Measurements from ENCODE around the gene KIF16B.

Gene KIF16B

DNA sequence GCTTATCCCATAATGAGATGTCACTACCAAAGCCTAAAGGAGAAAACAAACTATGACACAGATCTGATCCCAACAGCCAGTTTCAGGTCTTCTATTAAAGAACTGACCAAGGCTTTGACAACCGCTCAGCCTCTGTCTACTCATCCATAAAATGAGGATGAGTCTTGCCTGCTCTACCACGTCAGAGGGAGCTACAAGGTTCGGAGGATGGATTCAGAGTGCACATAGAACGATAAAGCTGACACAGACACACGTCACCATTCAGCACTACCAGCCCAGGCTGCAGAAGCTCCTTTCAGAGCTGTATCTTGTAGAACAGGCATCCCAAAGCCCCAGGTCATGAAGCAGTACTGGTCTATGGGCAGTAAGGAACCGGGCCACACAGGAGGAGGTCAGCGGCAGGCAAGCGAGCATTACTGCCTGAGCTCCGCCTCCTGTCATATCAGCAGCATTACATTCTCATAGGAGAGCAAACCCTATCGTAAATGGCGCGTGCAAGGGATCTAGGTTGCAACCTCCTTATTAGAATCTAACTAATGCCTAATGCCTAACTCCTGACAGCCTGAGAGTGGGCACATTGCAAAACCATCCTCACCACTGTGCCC lies 25.1 kb downstream of the KIF16B start:
- no peak for DNase-seq (ENCODE audit: low spot score)
- H3K27ac ChIP-seq: no peak overlapping the region
- H3K4me3 ChIP-seq: no peak overlapping the region
- TF ChIP-seq, protein P1, sequence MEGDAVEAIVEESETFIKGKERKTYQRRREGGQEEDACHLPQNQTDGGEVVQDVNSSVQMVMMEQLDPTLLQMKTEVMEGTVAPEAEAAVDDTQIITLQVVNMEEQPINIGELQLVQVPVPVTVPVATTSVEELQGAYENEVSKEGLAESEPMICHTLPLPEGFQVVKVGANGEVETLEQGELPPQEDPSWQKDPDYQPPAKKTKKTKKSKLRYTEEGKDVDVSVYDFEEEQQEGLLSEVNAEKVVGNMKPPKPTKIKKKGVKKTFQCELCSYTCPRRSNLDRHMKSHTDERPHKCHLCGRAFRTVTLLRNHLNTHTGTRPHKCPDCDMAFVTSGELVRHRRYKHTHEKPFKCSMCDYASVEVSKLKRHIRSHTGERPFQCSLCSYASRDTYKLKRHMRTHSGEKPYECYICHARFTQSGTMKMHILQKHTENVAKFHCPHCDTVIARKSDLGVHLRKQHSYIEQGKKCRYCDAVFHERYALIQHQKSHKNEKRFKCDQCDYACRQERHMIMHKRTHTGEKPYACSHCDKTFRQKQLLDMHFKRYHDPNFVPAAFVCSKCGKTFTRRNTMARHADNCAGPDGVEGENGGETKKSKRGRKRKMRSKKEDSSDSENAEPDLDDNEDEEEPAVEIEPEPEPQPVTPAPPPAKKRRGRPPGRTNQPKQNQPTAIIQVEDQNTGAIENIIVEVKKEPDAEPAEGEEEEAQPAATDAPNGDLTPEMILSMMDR (IDR thresholded peaks at IDR 0.05): no peak

GRCh38 chr20:16544949-16545348 lies 28.3 kb downstream of the KIF16B start:
- TF ChIP-seq, protein P1 (IDR thresholded peaks at IDR 0.05): no peak
- DNase-seq (ENCODE audit: low spot score): no peak

GRCh38 chr20:16542477-16542876 lies 30.8 kb downstream of the KIF16B start:
- DNase-seq (ENCODE audit: low spot score): no peak
- TF ChIP-seq, protein P1 (IDR thresholded peaks at IDR 0.05): no peak
- no peak overlapping the region for H3K27ac ChIP-seq
- H3K4me3 ChIP-seq: no peak overlapping the region

More at GRCh38 chr20:16544949-16545348, 28.3 kb downstream of the KIF16B start:
- H3K27ac ChIP-seq: no peak overlapping the region
- H3K4me3 ChIP-seq: no peak overlapping the region

GRCh38 chr20:16541878-16542277 lies 31.4 kb downstream of the KIF16B start:
- H3K4me3 ChIP-seq: no peak overlapping the region
- TF ChIP-seq, protein P1 (IDR thresholded peaks at IDR 0.05): no peak
- H3K27ac ChIP-seq: no peak overlapping the region
- DNase-seq (ENCODE audit: low spot score): no peak

DNA sequence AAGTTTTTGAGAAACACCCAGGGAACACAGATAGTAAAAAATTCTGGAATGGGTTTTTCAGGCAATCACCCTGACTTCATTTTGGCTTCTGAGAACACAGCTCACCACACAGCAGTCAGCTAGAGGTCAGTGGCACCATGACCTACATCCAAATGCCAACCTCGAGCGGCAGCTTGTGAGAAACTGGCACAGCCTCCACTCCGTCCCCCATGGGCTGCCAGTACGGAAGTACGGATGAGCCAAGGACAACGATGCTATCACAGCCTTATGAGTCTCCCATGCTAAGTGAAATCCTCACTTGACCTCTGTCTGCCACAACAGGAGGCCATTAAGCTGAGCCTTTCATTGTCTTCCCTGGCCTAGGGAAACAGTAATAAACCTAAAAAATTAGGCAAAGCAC lies 32.0 kb downstream of the KIF16B start:
- H3K27ac ChIP-seq: peak overlapping the region in 1 of 2 donors; percentile 23
- DNase-seq (ENCODE audit: low spot score): no peak
- no peak overlapping the region for H3K4me3 ChIP-seq
- TF ChIP-seq, protein P1 (IDR thresholded peaks at IDR 0.05): no peak

- TF ChIP-seq, protein P1 (IDR thresholded peaks at IDR 0.05): no peak
- no peak overlapping the region for H3K4me3 ChIP-seq
- no peak overlapping the region for H3K27ac ChIP-seq
- no peak for DNase-seq (ENCODE audit: low spot score)
These were observed 33.8 kb downstream of the KIF16B start for GRCh38 chr20:16539280-16540021.

DNA sequence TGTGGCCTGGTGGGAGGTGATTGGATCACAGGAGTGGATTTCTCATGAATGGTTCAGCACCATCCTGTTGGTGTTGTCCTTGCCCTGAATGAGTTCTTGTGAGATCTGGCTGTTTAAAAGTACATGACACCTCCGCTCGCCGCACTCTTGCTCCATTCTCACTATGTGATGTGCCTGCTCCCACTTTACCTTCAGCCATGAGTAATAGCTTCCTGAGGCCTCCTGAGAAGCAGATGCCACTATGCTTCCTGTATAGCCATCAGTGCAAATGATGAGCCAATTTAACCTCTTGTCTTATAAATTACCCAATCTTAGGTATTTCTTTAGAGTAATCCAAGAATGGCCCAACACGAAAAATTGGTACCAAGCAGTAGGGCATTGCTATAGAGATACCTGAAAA lies 34.5 kb downstream of the KIF16B start:
- DNase-seq (ENCODE audit: low spot score): no peak
- Histone ChIP-seq H3K4me3 (no peak overlapping the region), H3K27ac (no peak overlapping the region)
- TF ChIP-seq, protein P1 (IDR thresholded peaks at IDR 0.05): no peak

Data from coronary artery (tissue), 2 donors.